GM23338 (cell line): Measurements from ENCODE around the gene CCNY.

Source experiments
- EZH2 ChIP-seq: fragments of 200-600 bp; sonication (generic); IDR thresholded peaks from one replicate; pipeline ENCODE4 v1.8.0; 2017; ENCODE audit warnings: antibody characterized with exemption, mild to moderate bottlenecking, low read depth; ENCODE audit not compliant: unreplicated experiment
- JUNB ChIP-seq: IDR thresholded peaks from one replicate; pipeline ENCODE4 v1.6.1; 2016; ENCODE audit warnings: antibody characterized with exemption; ENCODE audit not compliant: unreplicated experiment
- TF ChIP-seq, protein P1 (sequence below), 2 experiments: fragments of 200-600 bp in 1 of 2; sonication (generic) in 1 of 2; conservative IDR thresholded peaks; 2 replicates each; pipeline versions ENCODE4 v1.5.1 to v1.6.1; 2016 to 2017; ENCODE audit warnings: antibody characterized with exemption in 2 of 2, low read depth in 2 of 2, mild to moderate bottlenecking in 2 of 2, moderate library complexity in 1 of 2

DNA sequence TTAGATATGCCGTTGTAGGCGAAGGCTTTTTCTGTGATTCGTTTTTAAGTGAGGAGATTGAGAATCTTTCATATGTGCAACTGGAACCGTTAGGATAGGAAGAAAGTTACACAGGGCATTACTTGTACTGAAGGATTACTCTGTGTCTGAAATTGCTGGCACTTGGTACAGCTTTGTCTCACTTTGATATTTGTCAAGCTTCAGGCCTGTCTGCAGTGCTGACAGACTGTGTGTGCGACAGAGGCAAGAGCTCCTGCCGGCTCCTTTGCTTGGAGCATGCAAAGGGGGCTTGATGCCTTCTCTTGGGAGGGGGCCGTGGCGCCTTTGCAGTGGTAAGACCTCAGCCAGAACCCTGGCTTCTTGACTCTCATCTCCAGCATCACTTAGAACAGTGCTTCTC, 45.8 kb downstream of the CCNY start:
- TF ChIP-seq, protein P1, sequence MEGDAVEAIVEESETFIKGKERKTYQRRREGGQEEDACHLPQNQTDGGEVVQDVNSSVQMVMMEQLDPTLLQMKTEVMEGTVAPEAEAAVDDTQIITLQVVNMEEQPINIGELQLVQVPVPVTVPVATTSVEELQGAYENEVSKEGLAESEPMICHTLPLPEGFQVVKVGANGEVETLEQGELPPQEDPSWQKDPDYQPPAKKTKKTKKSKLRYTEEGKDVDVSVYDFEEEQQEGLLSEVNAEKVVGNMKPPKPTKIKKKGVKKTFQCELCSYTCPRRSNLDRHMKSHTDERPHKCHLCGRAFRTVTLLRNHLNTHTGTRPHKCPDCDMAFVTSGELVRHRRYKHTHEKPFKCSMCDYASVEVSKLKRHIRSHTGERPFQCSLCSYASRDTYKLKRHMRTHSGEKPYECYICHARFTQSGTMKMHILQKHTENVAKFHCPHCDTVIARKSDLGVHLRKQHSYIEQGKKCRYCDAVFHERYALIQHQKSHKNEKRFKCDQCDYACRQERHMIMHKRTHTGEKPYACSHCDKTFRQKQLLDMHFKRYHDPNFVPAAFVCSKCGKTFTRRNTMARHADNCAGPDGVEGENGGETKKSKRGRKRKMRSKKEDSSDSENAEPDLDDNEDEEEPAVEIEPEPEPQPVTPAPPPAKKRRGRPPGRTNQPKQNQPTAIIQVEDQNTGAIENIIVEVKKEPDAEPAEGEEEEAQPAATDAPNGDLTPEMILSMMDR (conservative IDR thresholded peaks at IDR 0.05; ENCODE audit: low read depth in 2 of 2) = no peak
- TF ChIP-seq EZH2 (no peak), JUNB (no peak)
